Muscle of back (tissue), 13 donors: ENCODE measurements around the gene FHIP2A. TPM values are rescaled to one million over a fixed set of nuclear protein-coding genes. Genes with fewer than 3 reads are reported as not detected.
"Not testable (repeated sequence)": the region's sequence is repeated elsewhere in the genome, so short reads cannot be mapped to it uniquely, and the experiment has no call there.

Source experiments
- DNase-seq, 3 donors: peaks; one replicate each; pipeline versions ENCODE4 v3.0.0 to v3.0.0-alpha.2; 2013
- long read RNA-seq, 9 donors: transcript quantifications; one replicate each; lab custom pipeline, GENCODE V29; 2026
- polyA plus RNA-seq, 10 donors: library from polyadenylated mRNA; unstranded; fragments of 120-200 nt; gene quantifications; one replicate each; pipeline ENCODE4 v1.2.1, GENCODE V29; 2013; ENCODE audit not compliant: insufficient read length in 10 of 10

Gene FHIP2A, protein sequence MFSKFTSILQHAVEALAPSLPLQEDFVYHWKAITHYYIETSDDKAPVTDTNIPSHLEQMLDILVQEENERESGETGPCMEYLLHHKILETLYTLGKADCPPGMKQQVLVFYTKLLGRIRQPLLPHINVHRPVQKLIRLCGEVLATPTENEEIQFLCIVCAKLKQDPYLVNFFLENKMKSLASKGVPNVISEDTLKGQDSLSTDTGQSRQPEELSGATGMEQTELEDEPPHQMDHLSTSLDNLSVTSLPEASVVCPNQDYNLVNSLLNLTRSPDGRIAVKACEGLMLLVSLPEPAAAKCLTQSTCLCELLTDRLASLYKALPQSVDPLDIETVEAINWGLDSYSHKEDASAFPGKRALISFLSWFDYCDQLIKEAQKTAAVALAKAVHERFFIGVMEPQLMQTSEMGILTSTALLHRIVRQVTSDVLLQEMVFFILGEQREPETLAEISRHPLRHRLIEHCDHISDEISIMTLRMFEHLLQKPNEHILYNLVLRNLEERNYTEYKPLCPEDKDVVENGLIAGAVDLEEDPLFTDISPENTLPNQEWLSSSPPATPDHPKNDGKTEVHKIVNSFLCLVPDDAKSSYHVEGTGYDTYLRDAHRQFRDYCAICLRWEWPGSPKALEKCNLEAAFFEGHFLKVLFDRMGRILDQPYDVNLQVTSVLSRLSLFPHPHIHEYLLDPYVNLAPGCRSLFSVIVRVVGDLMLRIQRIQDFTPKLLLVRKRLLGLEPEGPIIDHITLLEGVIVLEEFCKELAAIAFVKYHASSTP
- 10 to 100 TPM; 14.9 to 24.3 (median 19.4) TPM for polyA plus RNA-seq
- long read RNA-seq, donor 1, full-length matches to known transcripts = 2 of 2 reads
- long read RNA-seq, donor 1, partial matches to known transcripts = 0 of 2 reads
- long read RNA-seq, donor 1, other reads (novel, unspliced or antisense) = 0 of 2 reads
- long read RNA-seq, donor 2, full-length matches to known transcripts = 3 of 3 reads
- long read RNA-seq, donor 2, partial matches to known transcripts = 0 of 3 reads
- long read RNA-seq, donor 2, other reads (novel, unspliced or antisense) = 0 of 3 reads
- long read RNA-seq, donor 3 = 0 reads
- long read RNA-seq, donor 4, full-length matches to known transcripts = 2 of 2 reads
- long read RNA-seq, donor 4, partial matches to known transcripts = 0 of 2 reads
- long read RNA-seq, donor 4, other reads (novel, unspliced or antisense) = 0 of 2 reads
- long read RNA-seq, donor 5, full-length matches to known transcripts = 4 of 4 reads
- long read RNA-seq, donor 5, partial matches to known transcripts = 0 of 4 reads
- long read RNA-seq, donor 5, other reads (novel, unspliced or antisense) = 0 of 4 reads
- long read RNA-seq, donor 6, full-length matches to known transcripts = 2 of 2 reads
- long read RNA-seq, donor 6, partial matches to known transcripts = 0 of 2 reads
- long read RNA-seq, donor 6, other reads (novel, unspliced or antisense) = 0 of 2 reads
- long read RNA-seq, donor 7, full-length matches to known transcripts = 1 of 1 reads
- long read RNA-seq, donor 7, partial matches to known transcripts = 0 of 1 reads
- long read RNA-seq, donor 7, other reads (novel, unspliced or antisense) = 0 of 1 reads
- long read RNA-seq, donor 8, full-length matches to known transcripts = 2 of 2 reads
- long read RNA-seq, donor 8, partial matches to known transcripts = 0 of 2 reads
- long read RNA-seq, donor 8, other reads (novel, unspliced or antisense) = 0 of 2 reads
- long read RNA-seq, donor 9 = 0 reads

DNA sequence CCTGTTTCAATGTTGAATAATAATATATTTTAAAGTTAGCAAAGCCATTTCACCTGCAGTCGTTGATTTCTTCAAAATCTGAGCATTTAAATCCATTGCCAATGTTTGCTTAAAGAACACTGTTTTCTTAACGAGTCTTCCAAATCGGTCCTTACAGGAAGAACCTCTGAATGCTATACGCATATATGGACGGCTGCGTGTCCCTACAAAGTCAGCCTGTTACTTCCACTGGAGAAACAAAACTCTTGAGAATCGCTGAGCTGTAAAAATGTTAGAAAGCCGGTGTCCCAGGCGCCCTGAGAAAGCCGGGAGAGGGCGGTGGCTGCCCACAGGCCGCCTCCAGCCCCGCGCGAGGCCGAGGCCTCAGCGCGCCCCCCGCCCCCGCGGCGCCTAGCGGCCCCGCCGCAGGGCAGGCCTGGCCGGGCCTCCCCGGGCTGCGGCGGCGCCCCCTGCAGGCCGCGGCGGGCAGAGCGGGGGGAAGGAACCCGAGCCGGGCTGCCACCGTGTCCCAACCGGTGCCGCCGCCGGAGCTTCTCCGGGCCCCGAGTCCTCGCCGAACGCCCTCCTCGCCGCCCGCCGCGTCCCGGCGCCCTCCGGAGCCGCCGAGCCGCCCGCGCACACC, at the start of gene FHIP2A:
TSS of gene FHIP2A (plus strand) at position 488 of the 622 bp plus-strand sequence. CDS start 299 bp downstream, outside the sequence.
- DNase-seq = peak; percentile 80 to 92 (median 86)

DNA sequence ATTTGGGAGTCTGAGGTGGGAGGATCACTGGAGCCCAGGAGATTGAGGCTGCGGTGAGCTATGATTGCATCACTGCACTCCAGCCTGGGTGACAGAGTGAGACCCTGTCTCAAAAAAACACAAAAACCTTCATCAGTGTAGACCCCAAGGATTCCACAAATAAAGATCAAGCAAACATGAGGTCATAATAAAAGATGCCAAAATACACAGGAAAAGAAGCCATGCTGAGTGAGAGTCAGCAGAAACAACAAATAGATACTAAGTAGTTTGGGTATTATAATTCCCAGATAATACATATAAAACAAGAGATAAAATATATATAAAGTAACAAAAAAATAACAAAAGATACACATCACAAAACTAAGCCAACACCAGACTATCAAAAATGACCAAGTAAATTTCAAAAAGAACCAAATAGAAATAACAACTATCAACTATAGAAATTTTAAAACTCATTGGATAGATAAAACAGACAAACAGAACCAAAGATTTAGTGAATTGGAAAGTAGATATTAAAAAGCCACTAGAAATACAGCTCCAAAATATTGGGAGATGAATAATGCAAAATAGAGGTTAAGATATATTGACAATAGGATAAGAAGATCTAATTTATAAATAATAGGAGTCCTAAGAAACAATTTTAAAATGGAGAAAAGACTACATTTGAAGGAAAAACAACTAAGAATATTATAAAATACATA, 48.9 kb upstream of the FHIP2A start:
- no peak for DNase-seq

DNA sequence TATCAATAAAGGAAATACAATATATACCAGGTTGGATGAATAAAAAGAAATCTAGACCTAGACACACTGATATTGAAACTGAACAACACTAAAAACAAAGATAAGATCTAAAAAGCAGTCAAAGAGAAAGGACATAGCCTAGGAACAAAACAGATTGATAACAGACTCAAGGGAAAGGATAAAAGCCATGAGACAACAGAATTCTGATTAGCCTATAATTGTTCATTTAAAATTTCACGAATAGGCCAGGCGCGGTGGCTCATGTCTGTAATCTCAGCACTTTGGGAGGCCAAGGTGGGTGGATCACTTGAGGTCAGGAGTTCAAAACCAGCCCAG, 48.4 kb upstream of the FHIP2A start:
- no peak for DNase-seq

DNA sequence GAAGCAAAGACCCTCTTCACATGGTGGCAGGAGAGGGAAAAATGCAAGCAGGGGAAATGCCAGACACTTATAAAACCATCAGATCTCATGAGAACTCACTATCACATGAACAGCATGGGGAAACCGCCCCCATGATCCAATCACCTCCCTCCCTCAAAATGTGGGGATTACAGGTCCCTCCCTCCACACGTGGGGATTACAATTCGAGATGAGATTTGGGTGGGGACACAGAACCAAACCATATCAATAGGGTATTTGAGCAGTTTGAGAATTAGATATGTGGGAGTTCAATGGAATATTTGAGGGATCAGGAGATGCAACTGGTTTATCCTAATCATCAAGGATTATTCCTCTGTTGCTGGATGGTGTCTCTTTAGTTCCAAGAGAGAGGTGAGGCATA, 46.5 kb upstream of the FHIP2A start:
- DNase-seq = not testable (repeated sequence)

DNA sequence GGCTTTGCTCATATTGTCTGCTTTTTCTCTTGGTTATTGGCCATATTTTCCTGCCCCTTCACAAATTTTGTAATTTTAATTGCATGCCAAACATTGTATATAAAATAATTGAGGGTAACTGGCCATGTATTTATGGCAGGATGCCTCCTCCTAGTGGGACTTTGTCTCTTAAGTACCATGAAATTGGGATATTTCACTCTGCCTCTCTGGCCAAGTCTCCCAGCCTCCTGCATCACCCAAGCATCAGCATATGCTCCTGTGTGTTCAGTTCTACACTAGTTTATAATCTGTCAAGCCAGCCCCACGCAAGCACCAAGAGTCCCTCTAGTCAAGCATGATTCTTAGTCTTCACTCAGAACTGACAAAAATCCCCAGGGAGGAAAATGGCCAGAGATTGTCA, 44.2 kb upstream of the FHIP2A start:
- no peak for DNase-seq

- DNase-seq = peak in 1 of 3 donors; percentile 77
These were observed 41.6 kb upstream of the FHIP2A start for GRCh38 chr10:114779803-114780576.

- DNase-seq = no peak
These were observed 40.9 kb upstream of the FHIP2A start for GRCh38 chr10:114780577-114781184.

DNA sequence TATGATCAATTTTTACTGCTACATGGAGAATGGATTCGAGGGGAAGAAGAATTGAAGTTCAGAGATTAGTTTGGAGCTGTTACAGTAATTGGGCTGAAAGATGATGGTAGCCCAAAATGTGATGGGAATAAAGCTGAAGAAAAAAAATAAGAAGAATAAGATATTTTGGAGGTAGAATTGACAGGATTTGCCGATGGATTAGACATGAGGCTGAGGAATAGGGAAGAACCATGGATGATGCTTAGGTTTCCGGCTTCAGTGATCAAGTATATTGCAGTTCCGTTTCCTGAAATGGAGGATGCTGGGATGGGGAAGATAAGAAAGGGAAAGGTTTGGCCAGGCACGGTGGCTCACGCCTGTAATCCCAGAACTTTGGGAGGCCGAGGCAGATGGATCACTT, 38.9 kb upstream of the FHIP2A start:
- no peak for DNase-seq

DNA sequence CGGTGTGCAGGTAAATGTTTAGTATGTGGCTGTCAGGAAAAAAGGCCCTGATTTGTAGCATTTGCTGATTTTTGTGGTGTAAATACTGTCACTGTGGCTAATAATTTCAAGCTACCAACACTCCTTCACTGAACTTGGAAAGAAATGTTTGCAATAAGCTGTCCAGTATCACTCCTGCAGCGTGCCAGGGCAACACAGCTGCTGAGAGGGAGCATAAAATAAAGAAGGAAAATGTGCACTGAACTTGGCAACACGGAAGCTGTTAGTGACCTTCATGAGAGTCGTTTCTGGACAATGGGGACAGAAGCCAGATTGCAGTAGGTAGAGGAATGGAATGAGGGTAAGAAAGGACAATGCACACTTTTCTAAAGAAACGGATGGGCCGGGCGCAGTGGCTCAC, 37.9 kb upstream of the FHIP2A start:
- no peak for DNase-seq

- DNase-seq = peak in 2 of 3 donors; percentile 20 to 44
These were observed 35.1 kb upstream of the FHIP2A start for GRCh38 chr10:114786492-114786891.

DNA sequence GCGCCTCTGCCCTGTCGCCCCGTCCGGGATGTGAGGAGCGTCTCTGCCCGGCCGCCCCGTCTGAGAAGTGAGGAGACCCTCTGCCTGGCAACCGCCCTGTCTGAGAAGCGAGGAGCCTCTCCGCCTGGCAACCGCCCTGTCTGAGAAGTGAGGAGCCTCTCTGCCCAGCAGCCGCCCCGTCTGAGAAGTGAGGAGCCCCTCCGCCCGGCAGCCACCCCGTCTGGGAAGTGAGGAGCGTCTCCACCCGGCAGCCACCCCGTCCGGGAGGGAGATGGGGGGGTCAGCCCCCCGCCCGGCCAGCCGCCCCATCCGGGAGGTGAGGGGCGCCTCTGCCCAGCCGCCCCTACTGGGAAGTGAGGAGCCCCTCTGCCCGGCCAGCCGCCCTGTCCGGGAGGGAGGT, 34.4 kb upstream of the FHIP2A start:
- DNase-seq = not testable (repeated sequence)

DNA sequence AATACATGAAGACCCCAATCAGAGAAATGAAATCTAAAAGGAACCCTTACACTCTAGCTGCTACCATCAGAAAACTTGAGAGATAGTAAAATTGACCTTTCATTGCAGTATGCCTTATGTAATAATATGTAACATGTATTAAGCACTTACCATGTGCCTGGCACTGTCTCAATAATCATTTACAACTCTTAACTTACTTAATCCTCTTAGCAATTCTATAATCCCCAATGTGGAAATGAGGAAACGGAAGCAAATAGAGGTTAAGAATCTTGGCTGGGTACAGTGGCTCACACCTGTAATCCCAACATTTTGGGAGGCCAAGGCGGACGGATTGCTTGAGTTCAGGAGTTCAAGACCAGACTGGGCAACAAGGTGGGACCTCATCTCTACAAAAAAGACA, 29.8 kb upstream of the FHIP2A start:
- no peak for DNase-seq

DNA sequence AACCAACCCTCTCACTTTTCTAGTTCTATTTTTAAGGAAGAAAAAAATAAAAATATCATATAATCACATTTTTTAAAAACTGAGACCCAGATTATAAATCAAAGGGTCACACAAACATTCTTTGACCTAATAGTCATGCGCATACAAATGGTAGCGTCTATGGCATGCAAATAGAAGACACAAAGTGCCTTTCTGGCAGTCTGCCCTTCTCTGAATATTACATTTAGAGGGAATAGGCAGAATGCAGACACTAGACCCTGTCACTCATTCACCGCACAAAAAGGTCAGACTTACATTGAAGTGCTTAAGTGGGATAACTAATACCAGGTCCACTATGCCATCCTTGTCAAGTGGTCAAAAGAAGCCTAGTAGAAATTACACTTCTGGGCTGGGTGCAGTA, 26.5 kb upstream of the FHIP2A start:
- DNase-seq = no peak

- DNase-seq = no peak
These were observed 21.2 kb upstream of the FHIP2A start for GRCh38 chr10:114800361-114800760.

GRCh38 chr10:114801411-114801813, 20.2 kb upstream of the FHIP2A start:
- no peak for DNase-seq

GRCh38 chr10:114802177-114802576, 19.4 kb upstream of the FHIP2A start:
- DNase-seq = no peak

DNA sequence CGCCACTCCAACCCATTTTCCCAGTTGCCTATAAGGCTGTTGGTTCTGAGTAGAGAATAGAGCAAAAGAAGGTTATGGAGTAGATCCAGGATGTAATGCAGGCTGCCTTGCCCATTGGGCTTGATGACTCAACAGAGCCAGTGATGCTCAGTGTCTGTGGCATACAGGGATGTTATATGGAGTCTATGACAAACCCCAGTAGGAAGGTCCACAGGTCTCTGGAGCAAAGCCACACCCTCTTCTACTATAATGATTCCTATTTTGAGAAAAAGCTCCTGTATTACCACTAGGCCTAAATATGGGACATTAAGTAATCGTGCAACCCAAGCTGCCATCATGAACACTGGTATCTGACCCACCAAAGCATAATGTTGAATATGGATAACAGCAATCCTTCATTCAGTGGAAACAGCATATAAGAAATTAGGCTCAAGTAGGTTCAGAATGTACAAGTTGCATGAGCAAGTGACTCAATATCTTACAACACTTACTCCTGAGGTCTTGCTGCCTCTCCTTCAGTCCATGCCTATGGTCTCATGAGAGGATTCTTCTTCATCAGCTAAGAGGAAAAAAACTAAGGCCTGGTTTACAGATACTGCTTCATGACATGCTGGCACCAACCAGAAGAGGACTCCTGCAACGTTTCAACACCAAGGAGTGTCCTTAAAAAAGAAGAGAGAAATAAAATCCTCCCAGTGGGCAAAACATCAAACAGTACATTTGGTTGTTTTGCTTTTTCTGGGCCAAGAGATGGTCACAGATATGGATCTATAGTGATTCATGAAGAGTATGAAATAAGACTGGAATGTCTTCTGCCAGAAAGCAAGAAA, 14.8 kb upstream of the FHIP2A start:
- no peak for DNase-seq

- DNase-seq = no peak
These were observed 12.6 kb upstream of the FHIP2A start for GRCh38 chr10:114808982-114809381.
